Measurements from ENCODE around the gene CIRBP.

Gene CIRBP

GRCh38 chr19:1254530-1255185 is 14.5 kb upstream of the CIRBP start:
- in situ Hi-C loops (cut with MboI; ENCODE audit: low sequenced_read_pairs): no loop called here

GRCh38 chr19:1255186-1256161 is 13.7 kb upstream of the CIRBP start:
- in situ Hi-C loops (cut with MboI; ENCODE audit: low sequenced_read_pairs): no loop called here

GRCh38 chr19:1256646-1257474 is 12.3 kb upstream of the CIRBP start:
- in situ Hi-C loops (cut with MboI; ENCODE audit: low sequenced_read_pairs): no loop called here

GRCh38 chr19:1257475-1258162 is 11.5 kb upstream of the CIRBP start:
- in situ Hi-C loops (cut with MboI; ENCODE audit: low sequenced_read_pairs): no loop called here

- in situ Hi-C loops (cut with MboI; ENCODE audit: low sequenced_read_pairs): no loop called here
These were observed 11.0 kb upstream of the CIRBP start for GRCh38 chr19:1258163-1258492.

DNA sequence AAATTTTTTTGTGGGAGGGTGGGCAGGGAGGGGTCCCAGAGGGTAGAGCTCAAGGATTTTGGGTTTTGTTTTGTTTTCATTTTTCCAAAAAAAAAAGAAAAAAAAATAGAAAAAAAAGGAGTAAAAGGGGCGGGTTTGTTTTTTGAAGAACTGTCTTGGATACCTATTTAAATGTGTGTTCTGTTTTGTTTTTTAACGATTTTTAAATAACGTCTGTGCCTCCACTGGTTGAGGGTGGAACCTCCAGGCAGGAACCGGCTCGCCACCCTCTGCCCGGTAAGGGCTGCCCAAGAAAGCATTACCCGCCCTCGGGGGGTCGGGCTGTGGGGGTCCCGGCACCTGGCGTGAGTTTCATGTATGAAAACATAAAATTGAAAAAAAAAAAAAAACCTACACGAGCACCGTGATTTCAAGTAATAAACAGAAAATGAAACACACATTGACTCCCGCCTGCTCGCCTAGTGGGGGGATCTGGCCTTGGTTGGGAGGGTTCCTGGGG is 10.4 kb upstream of the CIRBP start:
- in situ Hi-C loops (cut with MboI; ENCODE audit: low sequenced_read_pairs): no loop called here

DNA sequence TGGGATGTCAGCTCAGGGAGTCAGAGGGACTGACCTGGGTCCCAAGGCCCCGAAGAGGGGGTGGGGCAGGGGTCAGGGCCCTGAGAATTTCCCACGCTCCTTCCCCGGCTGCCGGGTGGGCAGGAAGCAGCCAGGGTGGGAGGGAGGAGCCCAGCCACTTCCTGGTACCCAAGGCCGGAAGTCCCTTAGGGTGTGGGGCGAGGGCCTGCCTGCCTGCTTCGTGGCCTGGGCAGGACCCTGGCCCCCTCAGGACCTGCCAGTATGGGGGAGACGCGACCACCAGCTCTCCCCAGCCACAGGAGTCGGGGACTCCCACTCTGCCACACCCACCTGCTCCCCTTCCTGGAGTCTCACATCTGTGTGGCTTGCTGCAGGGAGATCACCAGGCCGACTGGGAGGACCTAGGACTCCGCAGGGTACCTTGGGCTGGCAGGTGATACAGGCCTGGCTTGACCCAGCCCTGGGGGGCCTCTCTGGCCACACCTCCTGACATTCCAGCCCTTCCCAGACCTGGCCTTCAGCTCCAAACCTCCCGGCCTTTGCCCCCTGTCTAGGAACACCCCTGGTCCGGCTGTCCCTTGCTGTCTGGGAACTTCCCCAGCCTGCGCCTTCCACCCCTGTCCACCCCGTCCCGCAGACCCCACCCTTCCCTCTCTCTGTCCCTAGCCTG is 9.8 kb upstream of the CIRBP start:
- in situ Hi-C loops (cut with MboI; ENCODE audit: low sequenced_read_pairs): no loop called here

DNA sequence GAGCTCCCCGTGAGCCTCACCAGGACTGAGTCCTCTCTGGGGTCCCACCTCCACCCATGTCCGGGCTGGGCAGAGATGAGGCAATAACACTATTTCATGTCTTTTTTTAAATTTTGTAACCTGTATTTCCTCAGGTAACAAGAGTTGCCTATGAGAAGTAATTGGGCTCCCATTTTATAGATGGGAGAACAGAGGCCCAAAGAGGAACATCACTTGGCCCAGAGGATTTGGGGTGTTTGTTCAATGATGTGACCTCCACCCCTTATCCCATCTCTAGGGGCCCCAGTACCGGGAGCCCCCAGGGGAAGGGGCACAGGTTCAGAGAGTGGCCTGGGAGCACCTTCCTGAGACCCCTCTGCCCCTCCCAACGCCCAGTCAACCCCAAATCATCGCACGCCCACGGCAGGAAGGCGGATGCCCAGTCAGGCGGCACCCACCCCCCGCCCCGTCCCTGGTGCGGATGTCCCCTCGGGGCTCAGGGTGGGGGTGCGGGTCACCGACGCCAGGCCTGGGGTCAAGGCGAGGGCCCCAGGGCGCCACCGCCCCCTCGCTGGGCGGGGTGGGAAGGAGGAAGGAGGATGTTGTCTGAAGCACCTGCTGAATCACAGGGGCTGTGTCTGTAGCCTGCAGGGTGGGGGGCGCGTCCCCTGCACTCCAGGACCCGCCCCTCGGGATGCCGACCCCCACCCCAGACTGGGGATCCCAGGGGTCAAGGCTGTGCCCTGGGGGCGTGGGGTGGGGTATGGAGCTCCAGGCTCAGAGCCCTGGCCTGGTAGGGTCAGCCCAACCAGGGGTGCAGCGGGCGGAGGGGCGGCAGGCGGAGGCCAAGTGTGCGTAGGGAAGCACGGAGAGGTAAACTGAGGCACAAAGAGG is 9.0 kb upstream of the CIRBP start:
- in situ Hi-C loops (cut with MboI; ENCODE audit: low sequenced_read_pairs): no loop called here

- in situ Hi-C loops (cut with MboI; ENCODE audit: low sequenced_read_pairs): no loop called here
These were observed 8.2 kb upstream of the CIRBP start for GRCh38 chr19:1260749-1261537.

- in situ Hi-C loops (cut with MboI; ENCODE audit: low sequenced_read_pairs): no loop called here
These were observed 7.7 kb upstream of the CIRBP start for GRCh38 chr19:1261538-1261797.

DNA sequence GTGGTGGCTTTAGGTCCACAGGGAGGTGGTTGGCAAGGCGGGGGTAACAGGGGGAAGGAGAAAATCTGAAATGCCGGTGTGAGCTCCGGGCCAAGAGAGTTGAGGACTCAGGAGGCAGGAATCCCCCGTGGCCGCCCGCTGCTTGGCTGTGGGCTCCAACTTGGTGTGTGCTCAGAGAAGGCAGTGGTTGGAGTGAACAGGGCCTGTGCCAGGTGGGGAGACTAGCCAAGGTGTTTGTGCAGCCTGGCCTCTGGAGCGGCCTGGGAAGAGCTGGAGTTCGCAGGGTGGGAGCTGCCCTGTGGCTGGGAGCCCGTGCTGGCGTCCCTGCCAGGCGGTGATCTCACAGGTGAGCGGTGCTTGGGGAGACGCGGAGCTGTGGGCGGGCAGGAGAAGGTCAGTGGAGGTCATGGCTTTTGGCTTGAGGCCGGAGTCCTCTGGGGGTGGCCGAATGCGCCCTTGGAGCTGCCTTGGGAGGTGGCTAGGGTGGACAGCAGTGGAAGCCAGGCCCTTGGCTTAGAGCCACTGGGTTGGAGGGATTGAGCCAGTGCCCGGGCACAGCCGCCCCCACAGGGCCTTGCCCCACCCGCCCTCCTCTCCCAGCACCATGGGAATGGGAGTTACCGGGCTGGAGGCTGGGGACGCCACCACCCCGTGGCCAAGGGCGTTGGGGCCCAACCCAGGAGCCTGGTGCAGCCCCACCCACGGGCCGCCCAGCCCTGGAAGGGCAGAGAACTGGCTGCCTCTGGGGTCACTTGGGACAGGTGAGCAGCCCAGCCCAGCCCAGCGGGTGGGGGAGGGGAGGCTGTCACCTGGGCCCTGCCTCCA is 7.1 kb upstream of the CIRBP start:
- in situ Hi-C loops (cut with MboI; ENCODE audit: low sequenced_read_pairs): no loop called here

GRCh38 chr19:1262623-1263123 is 6.5 kb upstream of the CIRBP start:
- in situ Hi-C loops (cut with MboI; ENCODE audit: low sequenced_read_pairs): no loop called here

DNA sequence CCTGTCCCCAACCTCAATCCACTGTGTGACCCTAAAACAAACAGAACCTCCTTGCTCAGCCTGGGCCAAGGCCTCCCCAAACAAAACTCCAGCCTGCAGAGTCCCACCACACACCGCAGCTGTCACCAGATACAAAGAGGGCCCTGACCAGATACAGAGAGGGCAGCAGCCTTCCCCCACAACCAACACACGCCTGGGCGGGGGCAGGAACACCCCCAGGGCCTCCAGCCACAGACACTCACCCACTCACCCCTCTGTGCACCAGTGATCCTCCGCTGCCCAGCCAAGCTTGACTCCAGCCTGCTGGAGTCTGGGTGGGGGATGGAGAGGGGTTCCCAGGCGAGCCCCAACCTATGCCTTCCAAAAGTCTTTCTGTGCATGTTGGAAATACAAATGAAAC is 5.9 kb upstream of the CIRBP start:
- in situ Hi-C loops (cut with MboI; ENCODE audit: low sequenced_read_pairs): no loop called here

DNA sequence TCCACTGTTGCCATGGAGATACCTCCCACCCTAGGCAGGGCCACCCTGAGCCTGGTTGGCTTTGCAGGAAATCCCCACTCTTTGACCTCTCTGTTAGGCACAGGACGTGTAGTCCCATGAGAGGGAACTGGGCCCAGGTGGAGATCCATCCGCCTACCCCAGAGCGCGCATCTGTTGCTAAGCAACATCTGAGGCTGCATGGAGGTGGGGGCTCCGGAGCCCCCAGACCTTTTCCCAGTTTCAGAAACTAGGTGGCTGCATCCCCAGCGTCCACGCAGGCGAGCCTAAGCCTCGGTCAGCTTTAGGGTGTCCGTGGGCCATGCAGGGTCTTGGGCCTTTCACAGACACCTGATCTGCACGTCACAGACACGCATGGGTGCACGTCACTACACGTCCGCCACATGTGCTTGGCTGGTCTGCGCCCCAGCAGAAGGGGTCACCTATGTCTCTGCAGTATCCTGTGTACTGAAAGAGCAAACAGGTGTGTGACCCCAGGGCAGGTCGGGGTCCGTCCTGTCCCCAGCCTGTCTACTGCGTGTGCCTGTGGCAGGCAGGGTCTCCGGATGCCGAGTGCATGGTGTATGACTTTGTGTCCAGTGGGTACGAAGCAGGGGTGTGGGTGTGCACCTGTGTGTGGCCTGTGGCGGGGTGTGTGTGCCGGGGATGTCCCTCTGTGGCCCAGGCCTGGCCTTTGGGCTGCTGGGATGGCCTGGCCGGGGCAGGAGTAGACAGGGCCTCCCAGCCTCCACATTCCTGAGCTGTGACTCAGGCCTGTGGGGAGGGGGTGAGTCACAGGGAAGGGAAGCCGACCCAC is 4.1 kb upstream of the CIRBP start:
- in situ Hi-C loops (cut with MboI; ENCODE audit: low sequenced_read_pairs): no loop called here

GRCh38 chr19:1265615-1266128 is 3.5 kb upstream of the CIRBP start:
- in situ Hi-C loops (cut with MboI; ENCODE audit: low sequenced_read_pairs): no loop called here

- in situ Hi-C loops (cut with MboI; ENCODE audit: low sequenced_read_pairs): no loop called here
These were observed 2.8 kb upstream of the CIRBP start for GRCh38 chr19:1266129-1266915.
